Measurements from ENCODE around the gene VTI1A.
"Not testable (repeated sequence)": the region's sequence is repeated elsewhere in the genome, so short reads cannot be mapped to it uniquely, and the experiment has no call there.

Gene VTI1A

DNA sequence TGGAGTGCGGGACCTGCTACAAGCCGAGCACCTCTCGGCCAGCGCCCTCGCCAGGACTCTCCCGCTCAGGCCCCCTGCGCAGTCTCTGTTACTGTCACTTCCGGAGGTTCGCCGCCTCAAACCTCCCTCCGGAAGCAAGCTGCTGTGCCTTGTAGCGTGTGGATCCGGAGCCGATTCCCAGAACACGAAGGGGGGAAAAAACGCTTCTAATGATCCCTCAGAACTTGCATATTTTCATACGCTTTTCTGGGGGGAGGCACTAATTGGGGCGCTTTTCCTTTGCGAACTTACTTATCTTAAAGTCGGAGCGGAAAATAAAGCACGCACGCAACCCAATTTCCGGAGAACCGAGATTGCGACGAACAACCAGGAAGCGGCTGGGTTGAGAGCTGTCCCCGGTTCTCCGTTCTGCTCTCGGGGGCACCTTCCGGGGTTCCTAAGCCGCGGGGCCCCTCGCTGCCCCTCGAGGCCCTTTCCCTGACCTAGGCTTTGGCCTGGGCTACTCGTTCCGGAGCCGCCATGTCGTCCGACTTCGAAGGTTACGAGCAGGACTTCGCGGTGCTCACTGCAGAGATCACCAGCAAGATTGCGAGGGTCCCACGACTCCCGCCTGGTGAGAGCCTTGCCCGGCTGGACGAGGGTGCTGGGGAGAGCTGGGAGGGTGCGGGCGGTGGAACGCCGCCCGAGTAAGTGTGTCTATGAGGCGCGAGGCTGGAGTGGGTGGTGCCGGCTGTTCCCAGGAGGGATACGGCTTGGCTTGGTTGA is at the start of gene VTI1A, which contains the start of gene ZDHHC6:
TSS of gene VTI1A (plus strand) at position 361 of the 765 bp plus-strand sequence. CDS start at position 520, 159 bp downstream.
TSS of gene ZDHHC6 (minus strand) at position 60 of the 765 bp plus-strand sequence. CDS start 1,478 bp downstream, outside the sequence.
- peak; percentile 55 for DNase-seq (ENCODE audit: low spot score)

DNA sequence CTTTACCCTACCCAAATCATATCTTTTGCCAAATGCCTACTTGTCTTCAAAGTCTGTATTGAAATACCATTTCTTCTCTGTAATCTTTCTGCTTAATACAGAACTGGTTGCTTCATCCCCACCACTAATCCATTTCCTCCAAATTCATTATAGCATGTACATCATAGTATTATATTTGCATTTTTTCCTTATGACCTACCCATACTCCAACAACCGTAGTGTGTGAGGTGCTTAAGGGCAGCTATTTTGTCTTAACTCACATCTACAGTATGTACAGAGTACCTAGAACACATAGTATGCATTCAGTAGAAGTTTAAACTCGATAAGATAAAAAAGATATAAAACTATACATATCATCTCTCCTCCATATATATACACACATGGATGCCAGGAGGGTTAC is 49.4 kb upstream of the VTI1A start:
- DNase-seq (ENCODE audit: low spot score), result no peak

GRCh38 chr10:112402917-112403316 is 44.1 kb upstream of the VTI1A start:
- no peak for DNase-seq (ENCODE audit: low spot score)

GRCh38 chr10:112404617-112405016 is 42.4 kb upstream of the VTI1A start:
- DNase-seq (ENCODE audit: low spot score), result no peak

DNA sequence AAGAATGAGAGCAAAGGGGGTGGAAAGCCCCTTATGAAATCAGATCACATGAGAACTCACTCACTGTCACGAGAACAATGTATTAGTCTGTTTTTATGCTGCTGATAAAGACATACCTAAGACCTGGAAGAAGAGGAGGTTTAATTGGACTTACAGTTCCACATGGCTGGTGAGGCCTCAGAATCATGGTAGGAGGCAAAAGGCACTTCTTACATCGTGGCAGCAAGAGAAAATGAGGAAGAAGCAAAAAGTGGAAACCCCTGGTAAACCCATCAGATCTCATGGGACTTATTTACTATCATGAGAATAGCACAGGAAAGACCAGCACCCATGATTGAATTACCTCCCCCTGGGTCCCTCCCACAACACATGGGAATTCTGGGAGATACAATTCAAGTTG is 40.2 kb upstream of the VTI1A start:
- not testable (repeated sequence) for DNase-seq (ENCODE audit: low spot score)

GRCh38 chr10:112407696-112408095 is 39.3 kb upstream of the VTI1A start:
- DNase-seq (ENCODE audit: low spot score), result no peak

DNA sequence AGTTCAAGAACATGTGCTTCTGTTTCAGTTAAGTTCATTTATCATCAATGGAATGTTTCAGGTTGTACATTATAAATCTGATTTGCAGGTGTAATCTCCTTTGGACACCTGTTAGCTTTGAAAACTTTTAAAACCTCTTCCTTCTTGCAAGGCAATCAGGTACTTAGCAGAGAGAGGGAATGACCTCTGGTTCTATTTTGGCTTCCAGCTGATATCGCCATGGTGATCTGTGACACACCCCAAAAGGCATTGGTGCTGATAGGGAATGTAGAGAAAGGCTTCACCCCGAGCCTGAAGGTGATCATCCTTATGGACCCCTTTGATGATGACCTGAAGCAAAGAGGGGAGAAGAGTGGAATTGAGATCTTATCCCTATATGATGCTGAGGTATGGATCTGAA is 37.7 kb upstream of the VTI1A start:
- no peak for DNase-seq (ENCODE audit: low spot score)

DNA sequence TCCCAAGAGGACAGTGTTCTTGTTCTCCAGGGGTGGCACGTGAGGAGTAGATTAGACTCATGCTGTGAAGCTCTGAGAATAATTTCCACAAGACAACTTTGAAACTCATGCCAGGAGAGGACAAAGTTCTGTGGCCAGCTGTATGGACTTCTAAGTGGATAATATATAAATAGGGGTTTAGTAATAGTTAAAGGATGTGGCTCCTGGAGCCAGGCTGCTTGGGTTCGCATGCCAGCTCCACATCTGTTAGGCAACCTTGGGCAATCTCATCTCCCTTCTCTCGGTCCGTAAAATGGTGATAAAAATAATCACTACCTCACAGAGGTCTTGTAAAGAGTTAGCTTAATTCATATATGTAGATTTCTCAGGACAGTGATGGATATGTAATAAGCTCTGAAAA is 37.3 kb upstream of the VTI1A start:
- DNase-seq (ENCODE audit: low spot score), result no peak

GRCh38 chr10:112412696-112413095 is 34.3 kb upstream of the VTI1A start:
- no peak for DNase-seq (ENCODE audit: low spot score)

GRCh38 chr10:112421731-112422130 is 25.3 kb upstream of the VTI1A start:
- no peak for DNase-seq (ENCODE audit: low spot score)

- DNase-seq (ENCODE audit: low spot score), result no peak
Observed at GRCh38 chr10:112424651-112425050, 22.4 kb upstream of the VTI1A start.

DNA sequence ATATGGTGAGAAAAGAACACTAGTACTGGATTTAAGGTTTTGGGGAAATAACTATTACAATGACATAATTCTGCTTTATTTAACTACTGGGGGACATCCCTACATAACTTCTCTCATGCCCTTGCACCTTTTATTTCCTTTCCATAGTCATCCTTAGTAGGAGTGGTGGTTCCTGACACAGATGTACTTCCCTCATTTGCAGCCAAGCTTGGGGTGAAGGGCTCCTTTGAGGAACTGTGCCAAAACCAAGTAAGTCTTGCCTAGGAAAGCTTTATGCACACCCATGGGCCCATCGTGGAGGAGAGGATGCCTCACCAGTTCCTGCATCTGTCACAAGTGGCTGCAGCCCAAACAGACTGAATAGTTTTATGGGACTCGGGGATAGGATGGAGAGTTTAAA is 20.9 kb upstream of the VTI1A start:
- no peak for DNase-seq (ENCODE audit: low spot score)

- DNase-seq (ENCODE audit: low spot score), result no peak
Observed at GRCh38 chr10:112429147-112429546, 17.9 kb upstream of the VTI1A start.

DNA sequence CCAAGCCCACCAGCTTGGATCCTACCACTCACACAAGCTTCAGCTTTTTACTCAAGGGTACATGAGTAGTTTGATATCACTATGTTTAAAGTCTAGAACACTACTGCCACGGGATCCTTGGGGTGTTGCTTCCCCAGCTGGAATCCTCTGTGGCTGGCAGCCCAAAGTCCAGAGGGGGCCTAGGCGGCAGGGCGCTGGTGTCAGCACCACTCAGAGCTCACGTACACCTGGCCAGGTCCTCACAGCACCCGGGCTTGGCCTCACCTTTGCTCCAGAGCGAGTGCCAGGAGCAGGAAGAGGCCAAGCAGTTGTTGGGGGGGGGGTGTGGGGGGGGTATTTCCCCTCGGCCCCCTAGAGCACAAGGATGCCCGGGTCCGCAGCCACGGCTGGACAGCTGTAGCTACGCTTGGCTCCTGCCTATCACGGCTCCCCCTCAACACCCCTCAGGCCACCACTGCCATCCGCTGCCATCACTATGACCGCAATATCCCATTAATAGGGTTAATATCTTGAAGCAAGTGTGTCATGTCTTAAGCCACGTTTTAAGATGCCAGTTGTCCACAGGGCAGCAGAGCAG is 17.3 kb upstream of the VTI1A start:
- DNase-seq (ENCODE audit: low spot score), result no peak

- no peak for DNase-seq (ENCODE audit: low spot score)
Observed at GRCh38 chr10:112433136-112433535, 13.9 kb upstream of the VTI1A start.

DNA sequence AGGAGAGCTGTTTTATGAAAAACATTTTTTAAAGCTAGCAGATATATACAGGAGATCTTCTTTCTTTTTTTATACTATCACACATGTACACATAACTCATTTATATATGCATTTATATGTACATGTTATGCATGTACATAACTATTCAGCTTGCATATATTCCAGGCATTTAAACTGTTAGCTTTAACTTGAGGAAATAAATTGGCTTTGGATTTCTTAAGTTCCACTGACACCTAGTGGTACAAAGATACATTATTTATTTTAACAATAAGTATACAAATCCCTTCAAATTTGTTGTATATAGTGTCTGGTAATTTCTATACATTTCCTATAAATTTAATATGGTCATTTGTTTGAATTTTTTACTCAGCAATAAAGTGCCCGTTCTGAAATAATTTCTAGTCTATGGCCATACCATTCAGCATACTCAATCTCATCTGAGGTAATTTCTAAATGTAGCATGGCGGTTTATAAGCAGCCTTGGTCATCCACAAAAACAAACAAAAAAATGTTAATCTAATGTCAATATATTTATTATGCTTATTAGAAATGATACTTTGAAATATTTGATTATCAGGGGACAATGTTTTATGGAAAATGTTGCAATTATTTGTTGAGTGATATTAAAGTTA is 11.9 kb upstream of the VTI1A start:
- DNase-seq (ENCODE audit: low spot score), result peak; percentile 3

DNA sequence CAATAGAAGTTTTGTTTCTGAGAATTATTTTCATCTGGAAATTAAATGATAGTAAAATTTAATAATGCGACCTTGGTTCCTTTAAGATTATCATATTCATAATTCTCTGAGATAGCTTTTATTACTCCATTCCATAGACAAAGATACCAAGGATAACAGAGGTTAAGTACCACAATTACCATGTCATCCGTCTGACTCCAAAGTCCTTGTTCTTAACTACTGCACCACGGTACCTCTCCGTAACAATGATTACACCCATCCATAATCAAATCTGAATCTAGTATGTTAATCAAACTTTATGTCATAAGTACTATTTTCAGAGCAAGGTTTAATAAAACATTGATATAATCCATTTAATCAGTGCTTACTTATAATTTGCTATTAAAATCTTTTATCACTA is 8.7 kb upstream of the VTI1A start:
- no peak for DNase-seq (ENCODE audit: low spot score)

DNA sequence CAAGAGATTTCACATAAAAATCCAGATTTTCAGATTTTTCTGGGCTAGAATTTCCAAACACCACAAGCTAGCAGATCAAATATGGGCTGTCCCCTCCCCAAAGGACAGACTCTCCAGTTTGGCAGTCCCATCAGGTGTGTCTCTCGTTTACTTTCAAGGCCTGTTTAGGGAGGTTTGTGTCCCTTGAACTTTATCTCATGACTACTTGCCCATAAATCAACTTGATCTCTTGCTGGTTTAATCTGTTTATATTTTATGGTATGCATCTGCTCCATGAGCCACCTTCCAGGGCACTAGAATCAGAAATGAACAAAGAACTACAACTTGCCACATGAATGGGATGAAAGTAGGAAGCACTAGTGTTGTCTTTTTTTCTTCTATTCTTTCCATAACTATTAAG is 5.5 kb upstream of the VTI1A start:
- no peak for DNase-seq (ENCODE audit: low spot score)

- no peak for DNase-seq (ENCODE audit: low spot score)
Observed at GRCh38 chr10:112442063-112442462, 5.0 kb upstream of the VTI1A start.

- no peak for DNase-seq (ENCODE audit: low spot score)
Observed at GRCh38 chr10:112446055-112446854, 760 bp upstream of the VTI1A start.

- no peak for DNase-seq (ENCODE audit: low spot score)
Observed at GRCh38 chr10:112447620-112447928, 559 bp downstream of the VTI1A start.

DNA sequence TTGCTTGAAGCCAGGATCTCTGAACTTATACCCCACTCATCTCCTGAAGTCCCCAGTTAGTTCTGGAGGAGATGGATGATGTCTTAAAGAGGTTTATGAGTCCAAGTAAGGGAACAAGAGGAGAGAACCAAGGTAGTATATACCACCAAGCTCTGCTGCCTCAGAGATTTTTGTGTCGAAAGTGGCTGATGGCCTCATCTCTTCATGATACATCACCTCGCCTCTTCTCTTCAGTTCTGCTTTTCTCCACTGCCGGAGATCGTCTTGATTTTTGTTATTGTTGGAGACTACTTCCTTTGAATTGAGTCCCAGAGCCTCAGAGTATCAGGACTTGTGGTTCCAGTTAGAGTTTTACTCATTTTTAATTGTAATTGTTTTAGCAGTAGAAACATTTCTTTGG is 1.9 kb downstream of the VTI1A start:
- no peak for DNase-seq (ENCODE audit: low spot score)

All from COLO829 (cell line).